SIG-M5 (cell line): Measurements from ENCODE around the gene TMPRSS13.

ENCODE experiments used
- DNase-seq: peaks from one replicate; lab custom pipeline; 2025; lab: John Stamatoyannopoulos, UW

Gene TMPRSS13

DNA sequence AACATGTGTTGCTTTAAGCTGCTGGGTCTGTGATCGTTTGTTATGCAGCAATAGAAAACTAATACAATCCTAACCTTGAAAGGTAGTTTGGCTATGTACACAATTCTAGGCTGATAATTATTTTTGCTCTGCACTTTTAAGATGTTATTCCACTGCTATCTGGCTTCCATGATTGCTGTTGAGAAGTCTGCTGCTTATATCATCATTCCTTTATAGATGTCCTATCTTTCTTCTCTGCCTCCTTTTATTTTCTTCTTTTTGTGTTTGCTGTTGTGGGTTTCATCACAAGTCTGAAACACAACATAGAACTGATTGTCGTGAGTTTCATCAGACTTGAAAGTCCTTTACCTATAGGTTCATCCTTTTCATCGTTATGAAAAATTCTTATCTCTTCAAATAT lies 76.9 kb downstream of the TMPRSS13 start:
- no peak for DNase-seq

DNA sequence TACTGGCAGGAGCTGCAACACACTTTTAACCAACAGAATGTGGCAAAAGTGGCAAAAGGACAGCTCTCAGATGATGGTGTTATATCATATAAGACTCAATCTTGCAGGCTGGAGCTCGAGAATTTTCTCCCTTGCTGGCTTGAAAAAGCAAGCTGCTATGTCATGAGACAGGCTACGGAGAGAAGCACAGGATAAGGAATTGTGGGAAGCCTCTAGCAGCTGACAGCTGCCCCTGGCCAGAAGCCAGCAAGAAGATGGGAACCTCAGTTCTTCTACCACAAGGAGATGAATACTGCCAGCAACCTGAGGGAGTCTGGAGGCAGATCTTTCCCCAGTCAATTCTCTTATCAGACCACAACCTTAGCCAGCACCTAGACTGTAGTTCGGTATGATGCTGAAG lies 77.3 kb downstream of the TMPRSS13 start:
- no peak for DNase-seq

DNA sequence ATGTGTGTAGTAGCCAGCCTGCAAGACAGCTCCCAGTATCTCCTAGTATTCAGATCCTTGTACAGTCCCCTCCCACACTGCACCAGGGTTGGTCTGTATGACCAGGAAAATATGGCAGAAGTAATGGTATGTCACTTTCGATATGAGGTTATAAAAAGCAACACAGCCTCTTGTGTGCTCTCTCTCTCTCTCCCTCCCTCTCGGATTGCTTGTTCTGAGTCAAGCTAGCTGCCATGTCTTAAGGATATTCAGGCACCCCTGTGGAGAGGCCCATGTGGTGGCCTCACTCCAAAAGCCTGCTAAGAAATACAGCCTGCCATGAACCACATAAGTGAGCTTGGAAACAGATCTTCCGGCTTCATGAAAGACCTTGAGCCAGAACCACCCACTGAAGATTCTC lies 78.1 kb downstream of the TMPRSS13 start:
- no peak for DNase-seq
